Activated B cell treated with CpG ODN at 0.5 μM for 24 hours (primary cell): ENCODE measurements around the gene C5orf52. TPM values are rescaled to one million over a fixed set of nuclear protein-coding genes. Genes with fewer than 3 reads are reported as not detected.
"Not testable (repeated sequence)": the region's sequence is repeated elsewhere in the genome, so short reads cannot be mapped to it uniquely, and the experiment has no call there.

Source experiments
- ATAC-seq: fragments of 200-7000 bp; cut with Tn5 transposase; one replicate; pipeline ENCODE4 v1.10.0; 2021; ENCODE audit warnings: low read depth, mild to moderate bottlenecking, moderate library complexity
- CTCF ChIA-PET: fragments of 350-600 bp; sonication (Branson Sonifier 250); formaldehyde crosslinking; loops from one replicate; lab custom pipeline; 2021; ENCODE audit warnings: antibody characterized with exemption; lab: Charles Lee
- POLR2A ChIA-PET: fragments of 350-600 bp; sonication (Branson Sonifier 250); formaldehyde crosslinking; loops from one replicate; lab custom pipeline; 2021; ENCODE audit warnings: antibody characterized with exemption; lab: Charles Lee
- DNase-seq: peaks from one replicate; pipeline ENCODE4 v3.0.0; 2022
- H3K27ac Mint-ChIP-seq: one replicate; pipeline ENCODE4 v1.8.0; 2020; ENCODE audit warnings: mixed read lengths
- H3K27me3 Mint-ChIP-seq: one replicate; pipeline ENCODE4 v1.8.0; 2021; ENCODE audit warnings: mixed read lengths
- H3K36me3 Mint-ChIP-seq: one replicate; pipeline ENCODE4 v1.8.0; 2021; ENCODE audit warnings: low read depth, mixed read lengths
- H3K4me1 Mint-ChIP-seq: one replicate; pipeline ENCODE4 v1.8.0; 2021; ENCODE audit warnings: mixed read lengths
- H3K4me3 Mint-ChIP-seq: one replicate; pipeline ENCODE4 v1.8.0; 2020; ENCODE audit warnings: mild to moderate bottlenecking, mixed read lengths
- H3K9me3 Mint-ChIP-seq: one replicate; pipeline ENCODE4 v1.8.0; 2020; ENCODE audit warnings: mixed read lengths
- CTCF ChIP-seq: fragments of 200-600 bp; IDR thresholded peaks from one replicate; pipeline ENCODE4 v1.8.0; 2022; ENCODE audit warnings: antibody characterized with exemption, mild to moderate bottlenecking
- intact Hi-C: fragments of 100-400 bp; cut with micrococcal nuclease; formaldehyde crosslinking; loops from one replicate; pipeline ENCODE4 v1.15.1; 2024
- total RNA-seq: library from RNA; stranded (reverse); gene quantifications from 2 replicates; pipeline ENCODE4 v1.2.3, GENCODE V29; 2022

Gene C5orf52
- total RNA-seq, 1 donor from 2014 or later = not detected

- no peak for TF ChIP-seq CTCF
- Mint-ChIP-seq H3K4me3 (no peak overlapping the region), H3K36me3 (no peaks in the 10 kb centered on the region), H3K4me1 (peaks cover 18% of the 10 kb centered on the region), H3K27me3 (no peaks in the 10 kb centered on the region), H3K9me3 (no peaks in the 10 kb centered on the region), H3K27ac (no peak overlapping the region)
- ATAC-seq (no peak), DNase-seq (no peak)
- POLR2A ChIA-PET = no interaction called here
- intact Hi-C loops = no loop called here
- CTCF ChIA-PET = no interaction called here
Measured at GRCh38 chr5:157714596-157714864, 43.2 kb downstream of the C5orf52 start.

- POLR2A ChIA-PET = interaction anchor here (0.7 to 2.1 kb wide), 11 partner anchors 12 to 390 kb away, joined by 3 to 13 read pairs (median 3); partner anchors contain the start of genes ADAM19, C5orf52 and THG1L
- Mint-ChIP-seq H3K4me1 (peaks cover 18% of the 10 kb centered on the region), H3K4me3 (no peak overlapping the region), H3K27ac (peak overlapping the region; percentile 41), H3K9me3 (peaks cover 5% of the 10 kb centered on the region), H3K36me3 (peaks cover 4% of the 10 kb centered on the region), H3K27me3 (no peaks in the 10 kb centered on the region)
- TF ChIP-seq CTCF = no peak
- ATAC-seq = peak; percentile 95
- CTCF ChIA-PET = interaction anchor here (0.6 to 4.7 kb wide), 42 partner anchors 9 to 395 kb away, joined by 3 to 46 read pairs (median 4); partner anchors contain the start of genes C5orf52, LSM11, NIPAL4 and SOX30
- intact Hi-C loops = loop anchor here (1.0 to 5.0 kb wide), 10 partner anchors 13 to 390 kb away; partner anchors contain the start of genes LSM11, SOX30 and THG1L
- no peak for DNase-seq
Measured at GRCh38 chr5:157718519-157718918, 47.2 kb downstream of the C5orf52 start.

DNA sequence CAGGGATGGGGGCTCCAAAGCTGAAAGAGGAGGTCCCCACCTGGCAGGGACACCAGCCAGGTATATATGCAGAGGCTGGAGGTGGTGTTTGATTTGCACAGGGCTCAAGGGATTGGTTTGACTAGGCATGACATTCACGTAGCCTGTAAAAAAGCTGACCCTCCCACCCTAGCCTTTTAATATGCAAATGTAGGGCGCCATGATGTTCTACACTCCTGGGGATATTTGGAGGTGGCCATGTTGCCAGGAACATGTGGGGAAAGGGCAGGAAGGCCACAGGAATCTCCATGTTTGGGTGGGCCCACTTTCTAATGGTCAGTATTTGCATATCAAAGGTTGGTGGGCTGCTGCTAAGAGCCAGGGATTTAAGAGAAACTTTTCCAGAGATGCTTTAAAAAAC lies 47.9 kb downstream of the C5orf52 start:
- Mint-ChIP-seq H3K4me3 (no peak overlapping the region), H3K9me3 (peaks cover 5% of the 10 kb centered on the region), H3K4me1 (peaks cover 21% of the 10 kb centered on the region), H3K27ac (no peak overlapping the region), H3K27me3 (no peaks in the 10 kb centered on the region), H3K36me3 (peaks cover 4% of the 10 kb centered on the region)
- ATAC-seq (no peak), DNase-seq (no peak)
- TF ChIP-seq CTCF = no peak
- POLR2A ChIA-PET = interaction anchor here (0.7 to 2.1 kb wide), 7 partner anchors 11 to 210 kb away, joined by 3 to 13 read pairs (median 3); partner anchors contain the start of genes C5orf52, LSM11 and THG1L
- intact Hi-C loops = loop anchor here (5.0 kb wide), 4 partner anchors 67 to 377 kb away; partner anchors contain the start of gene SOX30
- CTCF ChIA-PET = interaction anchor here (0.6 to 4.7 kb wide), 30 partner anchors 8 to 396 kb away, joined by 3 to 46 read pairs (median 4); partner anchors contain the start of genes C5orf52, LSM11, SOX30 and THG1L

- Mint-ChIP-seq H3K27ac (no peak overlapping the region), H3K27me3 (no peaks in the 10 kb centered on the region), H3K9me3 (peaks cover 5% of the 10 kb centered on the region), H3K4me1 (peaks cover 38% of the 10 kb centered on the region), H3K36me3 (peaks cover 6% of the 10 kb centered on the region), H3K4me3 (no peak overlapping the region)
- DNase-seq (no peak), ATAC-seq (no peak)
- intact Hi-C loops = no loop called here
- POLR2A ChIA-PET = interaction anchor here (1.4 kb wide), 1 partner anchor 10 kb away, joined by 4 read pairs; the partner anchor contains the start of gene THG1L
- CTCF ChIA-PET = interaction anchor here (2.3 kb wide), 1 partner anchor 22 kb away, joined by 6 read pairs; the partner anchor contains the start of gene LSM11
- no peak for TF ChIP-seq CTCF
Measured at GRCh38 chr5:157721159-157721558, 49.8 kb downstream of the C5orf52 start.

DNA sequence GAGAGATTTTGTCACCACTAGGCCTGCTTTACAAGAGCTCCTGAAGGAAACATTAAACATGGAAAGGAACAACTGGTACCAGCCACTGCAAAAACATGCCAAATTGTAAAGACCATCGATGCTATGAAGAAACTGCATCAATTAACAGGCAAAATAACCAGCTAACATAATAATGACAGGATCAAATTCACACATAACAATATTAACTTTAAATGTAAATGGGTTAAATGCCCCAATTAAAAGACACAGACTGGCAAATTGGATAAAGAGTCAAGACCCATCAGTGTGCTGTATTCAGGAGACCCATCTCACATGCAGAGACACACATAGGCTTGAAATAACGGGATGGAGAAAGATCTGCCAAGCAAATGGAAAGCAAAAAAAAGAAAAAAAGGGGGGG lies 51.6 kb downstream of the C5orf52 start:
- intact Hi-C loops, H3K9me3 Mint-ChIP-seq, DNase-seq, H3K27me3 Mint-ChIP-seq, POLR2A ChIA-PET, ATAC-seq, H3K27ac Mint-ChIP-seq, H3K36me3 Mint-ChIP-seq, H3K4me3 Mint-ChIP-seq: not testable (repeated sequence)
- CTCF ChIA-PET = interaction anchor here (1.2 kb wide), 1 partner anchor 20 kb away, joined by 3 read pairs; no protein-coding TSS in a partner anchor
- peaks cover 40% of the 10 kb centered on the region for H3K4me1 Mint-ChIP-seq

- POLR2A ChIA-PET = not testable (repeated sequence)
Measured at GRCh38 chr5:157726607-157727006, 55.3 kb downstream of the C5orf52 start.

GRCh38 chr5:157727858-157728257 lies 56.5 kb downstream of the C5orf52 start:
- peak overlapping the region; percentile 50 for H3K27ac Mint-ChIP-seq
- not testable (repeated sequence) for ATAC-seq
- CTCF ChIA-PET = interaction anchor here (1.2 to 2.4 kb wide), 2 partner anchors 16 to 296 kb away, joined by 3 to 9 read pairs; partner anchors contain the start of gene LSM11

More at GRCh38 chr5:157726607-157727006, 55.3 kb downstream of the C5orf52 start:
- ATAC-seq, intact Hi-C loops, H3K4me3 Mint-ChIP-seq, H3K9me3 Mint-ChIP-seq, H3K27me3 Mint-ChIP-seq, DNase-seq, H3K27ac Mint-ChIP-seq: not testable (repeated sequence)
- H3K4me1 Mint-ChIP-seq = peaks cover 60% of the 10 kb centered on the region
- H3K36me3 Mint-ChIP-seq = peaks cover 13% of the 10 kb centered on the region
- CTCF ChIA-PET = interaction anchor here (0.7 kb wide), 1 partner anchor 8 kb away, joined by 3 read pairs; no protein-coding TSS in a partner anchor

More at GRCh38 chr5:157727858-157728257, 56.5 kb downstream of the C5orf52 start:
- Mint-ChIP-seq H3K36me3 (peaks cover 13% of the 10 kb centered on the region), H3K4me1 (peaks cover 69% of the 10 kb centered on the region)
- H3K4me3 Mint-ChIP-seq, DNase-seq, intact Hi-C loops, H3K27me3 Mint-ChIP-seq, H3K9me3 Mint-ChIP-seq: not testable (repeated sequence)
- POLR2A ChIA-PET = interaction anchor here (0.8 to 1.3 kb wide), 3 partner anchors 12 to 231 kb away, joined by 3 read pairs; no protein-coding TSS in a partner anchor
